Loucy (cell line): ENCODE data around the gene EHMT2.

Experiments
- CTCF ChIP-seq: fragments of 200-600 bp; sonication (generic); conservative IDR thresholded peaks from 2 replicates; pipeline ENCODE4 v1.5.1; 2014; ENCODE audit warnings: mild to moderate bottlenecking, antibody characterized with exemption, low read length
- EZH2phosphoT487 ChIP-seq: fragments of 200-600 bp; IDR thresholded peaks from 2 replicates; pipeline ENCODE4 v1.6.1; 2018; ENCODE audit warnings: antibody characterized with exemption, mild to moderate bottlenecking, moderate library complexity, borderline replicate concordance

- TF ChIP-seq CTCF (no peak), EZH2phosphoT487 (no peak)
Measured at GRCh38 chr6:31919624-31920303, 22.3 kb upstream of the EHMT2 start.
